Retinal pigment epithelial cell (primary cell): ENCODE measurements around the gene ECM1.
A peak's percentile ranks its signal among the peaks of the same experiment; 100 is the strongest.

Experiments
- DNase-seq: peaks from one replicate; pipeline ENCODE4 v3.0.0-alpha.2; 2010; ENCODE audit warnings: low read depth
- H3K4me3 ChIP-seq: 2 replicates; pipeline ENCODE4 v1.5.1; 2011; ENCODE audit warnings: mild to moderate bottlenecking, low read length, control low read depth, moderate library complexity
- CTCF ChIP-seq: conservative IDR thresholded peaks from 2 replicates; pipeline ENCODE4 v1.5.1; 2011; ENCODE audit warnings: low read depth, low read length, control low read depth, inconsistent platforms

The ECM1 gene

GRCh38 chr1:150543500-150544143 lies 35.7 kb downstream of the ECM1 start:
- no peak overlapping the region for H3K4me3 ChIP-seq
- no peak for DNase-seq
- no peak for TF ChIP-seq CTCF

GRCh38 chr1:150544204-150544603 lies 36.3 kb downstream of the ECM1 start:
- no peak for DNase-seq
- TF ChIP-seq CTCF: no peak
- no peak overlapping the region for H3K4me3 ChIP-seq

GRCh38 chr1:150545486-150546032 lies 37.6 kb downstream of the ECM1 start:
- H3K4me3 ChIP-seq: no peak overlapping the region
- no peak for TF ChIP-seq CTCF
- DNase-seq: no peak

GRCh38 chr1:150546294-150546937 lies 38.5 kb downstream of the ECM1 start:
- no peak for DNase-seq
- no peak overlapping the region for H3K4me3 ChIP-seq
- TF ChIP-seq CTCF: no peak

- no peak for DNase-seq
- TF ChIP-seq CTCF: no peak
- H3K4me3 ChIP-seq: peak overlapping the region; percentile 51
Observed at GRCh38 chr1:150548324-150548631, 40.4 kb downstream of the ECM1 start.

GRCh38 chr1:150548632-150549495 lies 41.0 kb downstream of the ECM1 start, which contains the start of gene ADAMTSL4:
ADAMTSL4 (plus strand) TSS chr1:150549408; CDS start chr1:150552289, 2,881 bp downstream.
- no peak for DNase-seq

More at GRCh38 chr1:150548632-150549495, 41.0 kb downstream of the ECM1 start, which contains the start of gene ADAMTSL4:
- peak within 1 kb of the TSS; percentile 51 for H3K4me3 ChIP-seq
- no peak for TF ChIP-seq CTCF
